ENCODE measurements around the gene TSPEAR. TPM values are rescaled to one million over a fixed set of nuclear protein-coding genes. Genes with fewer than 3 reads are reported as not detected.

Gene TSPEAR
- total and polyA plus RNA-seq, 9 of the 15 experiments (the other 6 are each of a cell fraction or from before 2014, with no cell fraction given), result not detected

DNA sequence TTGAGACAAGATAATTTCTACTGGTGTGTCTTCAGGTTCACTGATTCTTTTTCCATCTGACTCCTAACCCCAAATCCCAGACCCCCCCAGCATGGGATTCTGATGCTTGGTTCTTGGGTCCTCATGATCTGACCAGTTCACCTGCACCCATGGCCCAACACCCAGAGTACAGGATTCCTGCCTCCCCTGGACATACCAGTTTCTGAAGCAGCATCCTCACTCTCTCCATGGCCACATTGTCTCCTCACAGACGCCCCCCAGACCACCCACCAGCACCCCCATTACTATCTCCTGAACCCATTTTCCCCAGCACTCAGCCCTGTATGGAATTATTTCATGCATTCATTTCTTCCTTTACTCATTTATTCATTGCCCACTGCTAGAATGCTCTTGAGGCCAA is 54.5 kb downstream of the TSPEAR start:
- Histone ChIP-seq H3K9me1 (ENCODE audit: control insufficient read depth, insufficient read depth, low read length) (no peaks in the 10 kb centered on the region), H3K9ac (ENCODE audit: insufficient read depth in 1 of 2, low read depth in 2 of 2, low read length in 2 of 2) (no peak overlapping the region), H3K4me3 (no peak overlapping the region), H4K20me1 (replicated peaks; ENCODE audit: control insufficient read depth, insufficient read depth, low read length) (no peaks in the 10 kb centered on the region), H3K4me1 (replicated peaks in 1 of 2; ENCODE audit: control insufficient read depth in 2 of 2, insufficient read depth in 2 of 2, low read length in 2 of 2) (peaks cover 0 to 8% of the 10 kb centered on the region in 2 experiments; a peak in 2 of 5 replicates), H3K4me2 (ENCODE audit: insufficient read depth, low read length) (no peak overlapping the region), H3K36me3 (ENCODE audit: control insufficient read depth, insufficient read depth, low read length) (no peaks in the 10 kb centered on the region), H3K9me3 (replicated peaks; ENCODE audit: control insufficient read depth, insufficient read depth, low read depth, low read length) (no peaks in the 10 kb centered on the region), H3K79me2 (ENCODE audit: control insufficient read depth, insufficient read depth, low read length) (no peaks in the 10 kb centered on the region), H3K27me3 (ENCODE audit: control insufficient read depth in 2 of 2, insufficient read depth in 2 of 2, low read length in 2 of 2) (peaks cover 4 to 33% of the 10 kb centered on the region in 2 experiments; a peak in 4 of 5 replicates), H2AFZ (ENCODE audit: low read depth, low read length) (no peak overlapping the region), H3K27ac (ENCODE audit: extremely low read depth, low read depth, low read length) (no peak overlapping the region)
- BruUV-seq (replicated peaks), result no TSS peak
- FAIRE-seq (no peak), ATAC-seq (no peak), DNase-seq (ENCODE audit: extremely low read depth in 1 of 4, low spot score in 3 of 4) (no peak)
- intact Hi-C loops (cut with micrococcal nuclease) (no loop called here), in situ Hi-C loops (cut with MboI) (no loop called here)
- WGBS (ENCODE audit: insufficient coverage, low coverage, missing lambda C conversion rate), result 0% methylated on average over 1 of the region's 1 CpG
- CTCF ChIA-PET (ENCODE audit: low intra/inter-chr PET ratio), result no interaction called here
- POLR2A ChIA-PET, result no interaction called here
- TF ChIP-seq, protein P1, sequence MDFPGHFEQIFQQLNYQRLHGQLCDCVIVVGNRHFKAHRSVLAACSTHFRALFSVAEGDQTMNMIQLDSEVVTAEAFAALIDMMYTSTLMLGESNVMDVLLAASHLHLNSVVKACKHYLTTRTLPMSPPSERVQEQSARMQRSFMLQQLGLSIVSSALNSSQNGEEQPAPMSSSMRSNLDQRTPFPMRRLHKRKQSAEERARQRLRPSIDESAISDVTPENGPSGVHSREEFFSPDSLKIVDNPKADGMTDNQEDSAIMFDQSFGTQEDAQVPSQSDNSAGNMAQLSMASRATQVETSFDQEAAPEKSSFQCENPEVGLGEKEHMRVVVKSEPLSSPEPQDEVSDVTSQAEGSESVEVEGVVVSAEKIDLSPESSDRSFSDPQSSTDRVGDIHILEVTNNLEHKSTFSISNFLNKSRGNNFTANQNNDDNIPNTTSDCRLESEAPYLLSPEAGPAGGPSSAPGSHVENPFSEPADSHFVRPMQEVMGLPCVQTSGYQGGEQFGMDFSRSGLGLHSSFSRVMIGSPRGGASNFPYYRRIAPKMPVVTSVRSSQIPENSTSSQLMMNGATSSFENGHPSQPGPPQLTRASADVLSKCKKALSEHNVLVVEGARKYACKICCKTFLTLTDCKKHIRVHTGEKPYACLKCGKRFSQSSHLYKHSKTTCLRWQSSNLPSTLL (IDR thresholded peaks at IDR 0.05), result no peak
- TF ChIP-seq FOXJ2 (tag; IDR thresholded peaks at IDR 0.05) (no peak), ELF4 (CRISPR knock-in tag; IDR thresholded peaks at IDR 0.05) (no peak), HEY1 (CRISPR knock-in tag; IDR thresholded peaks at IDR 0.05; ENCODE audit: borderline replicate concordance) (no peak), GABPA (tag; conservative IDR thresholded peaks at IDR 0.05; ENCODE audit: low read depth) (no peak), SPI1 (IDR thresholded peaks at IDR 0.05; ENCODE audit: borderline replicate concordance, low read depth, low read length) (no peak), SMAD2 (IDR thresholded peaks at IDR 0.05; ENCODE audit: low read depth, low read length) (no peak), U2AF1 (optimal IDR thresholded peaks at IDR 0.05; ENCODE audit: low read depth, low read length) (no peak), ZNF57 (CRISPR knock-in tag; IDR thresholded peaks at IDR 0.05) (no peak), ZNF24 (IDR thresholded peaks at IDR 0.05) (no peak), ZNF77 (CRISPR knock-in tag; IDR thresholded peaks at IDR 0.05) (no peak)
- TF ChIP-seq, protein P2, sequence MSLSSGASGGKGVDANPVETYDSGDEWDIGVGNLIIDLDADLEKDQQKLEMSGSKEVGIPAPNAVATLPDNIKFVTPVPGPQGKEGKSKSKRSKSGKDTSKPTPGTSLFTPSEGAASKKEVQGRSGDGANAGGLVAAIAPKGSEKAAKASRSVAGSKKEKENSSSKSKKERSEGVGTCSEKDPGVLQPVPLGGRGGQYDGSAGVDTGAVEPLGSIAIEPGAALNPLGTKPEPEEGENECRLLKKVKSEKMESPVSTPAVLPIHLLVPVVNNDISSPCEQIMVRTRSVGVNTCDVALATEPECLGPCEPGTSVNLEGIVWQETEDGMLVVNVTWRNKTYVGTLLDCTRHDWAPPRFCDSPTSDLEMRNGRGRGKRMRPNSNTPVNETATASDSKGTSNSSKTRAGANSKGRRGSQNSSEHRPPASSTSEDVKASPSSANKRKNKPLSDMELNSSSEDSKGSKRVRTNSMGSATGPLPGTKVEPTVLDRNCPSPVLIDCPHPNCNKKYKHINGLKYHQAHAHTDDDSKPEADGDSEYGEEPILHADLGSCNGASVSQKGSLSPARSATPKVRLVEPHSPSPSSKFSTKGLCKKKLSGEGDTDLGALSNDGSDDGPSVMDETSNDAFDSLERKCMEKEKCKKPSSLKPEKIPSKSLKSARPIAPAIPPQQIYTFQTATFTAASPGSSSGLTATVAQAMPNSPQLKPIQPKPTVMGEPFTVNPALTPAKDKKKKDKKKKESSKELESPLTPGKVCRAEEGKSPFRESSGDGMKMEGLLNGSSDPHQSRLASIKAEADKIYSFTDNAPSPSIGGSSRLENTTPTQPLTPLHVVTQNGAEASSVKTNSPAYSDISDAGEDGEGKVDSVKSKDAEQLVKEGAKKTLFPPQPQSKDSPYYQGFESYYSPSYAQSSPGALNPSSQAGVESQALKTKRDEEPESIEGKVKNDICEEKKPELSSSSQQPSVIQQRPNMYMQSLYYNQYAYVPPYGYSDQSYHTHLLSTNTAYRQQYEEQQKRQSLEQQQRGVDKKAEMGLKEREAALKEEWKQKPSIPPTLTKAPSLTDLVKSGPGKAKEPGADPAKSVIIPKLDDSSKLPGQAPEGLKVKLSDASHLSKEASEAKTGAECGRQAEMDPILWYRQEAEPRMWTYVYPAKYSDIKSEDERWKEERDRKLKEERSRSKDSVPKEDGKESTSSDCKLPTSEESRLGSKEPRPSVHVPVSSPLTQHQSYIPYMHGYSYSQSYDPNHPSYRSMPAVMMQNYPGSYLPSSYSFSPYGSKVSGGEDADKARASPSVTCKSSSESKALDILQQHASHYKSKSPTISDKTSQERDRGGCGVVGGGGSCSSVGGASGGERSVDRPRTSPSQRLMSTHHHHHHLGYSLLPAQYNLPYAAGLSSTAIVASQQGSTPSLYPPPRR (CRISPR knock-in tag; IDR thresholded peaks at IDR 0.05; ENCODE audit: borderline replicate concordance), result no peak
- TF ChIP-seq, protein P3, sequence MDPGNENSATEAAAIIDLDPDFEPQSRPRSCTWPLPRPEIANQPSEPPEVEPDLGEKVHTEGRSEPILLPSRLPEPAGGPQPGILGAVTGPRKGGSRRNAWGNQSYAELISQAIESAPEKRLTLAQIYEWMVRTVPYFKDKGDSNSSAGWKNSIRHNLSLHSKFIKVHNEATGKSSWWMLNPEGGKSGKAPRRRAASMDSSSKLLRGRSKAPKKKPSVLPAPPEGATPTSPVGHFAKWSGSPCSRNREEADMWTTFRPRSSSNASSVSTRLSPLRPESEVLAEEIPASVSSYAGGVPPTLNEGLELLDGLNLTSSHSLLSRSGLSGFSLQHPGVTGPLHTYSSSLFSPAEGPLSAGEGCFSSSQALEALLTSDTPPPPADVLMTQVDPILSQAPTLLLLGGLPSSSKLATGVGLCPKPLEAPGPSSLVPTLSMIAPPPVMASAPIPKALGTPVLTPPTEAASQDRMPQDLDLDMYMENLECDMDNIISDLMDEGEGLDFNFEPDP (CRISPR knock-in tag; IDR thresholded peaks at IDR 0.05), result no peak
- TF ChIP-seq, protein P4, sequence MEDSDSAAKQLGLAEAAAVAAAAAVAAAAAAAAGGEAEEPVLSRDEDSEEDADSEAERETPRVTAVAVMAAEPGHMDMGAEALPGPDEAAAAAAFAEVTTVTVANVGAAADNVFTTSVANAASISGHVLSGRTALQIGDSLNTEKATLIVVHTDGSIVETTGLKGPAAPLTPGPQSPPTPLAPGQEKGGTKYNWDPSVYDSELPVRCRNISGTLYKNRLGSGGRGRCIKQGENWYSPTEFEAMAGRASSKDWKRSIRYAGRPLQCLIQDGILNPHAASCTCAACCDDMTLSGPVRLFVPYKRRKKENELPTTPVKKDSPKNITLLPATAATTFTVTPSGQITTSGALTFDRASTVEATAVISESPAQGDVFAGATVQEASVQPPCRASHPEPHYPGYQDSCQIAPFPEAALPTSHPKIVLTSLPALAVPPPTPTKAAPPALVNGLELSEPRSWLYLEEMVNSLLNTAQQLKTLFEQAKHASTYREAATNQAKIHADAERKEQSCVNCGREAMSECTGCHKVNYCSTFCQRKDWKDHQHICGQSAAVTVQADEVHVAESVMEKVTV (CRISPR knock-in tag; IDR thresholded peaks at IDR 0.05), result no peak
